ENCODE results near the gene ABCG1. TPM values are rescaled to one million over a fixed set of nuclear protein-coding genes. Genes with fewer than 3 reads are reported as not detected.

Gene ABCG1
- total RNA-seq, 2 experiments from 2014 or later = 16.7 to 17.3 TPM

GRCh38 chr21:42212266-42212665 lies 6.7 kb upstream of the ABCG1 start:
- intact Hi-C loops (cut with micrococcal nuclease; ENCODE audit: unreplicated experiment) = no loop called here
- Histone ChIP-seq H3K9me2 (ENCODE audit: insufficient read depth, low read length) (no peaks in the 10 kb centered on the region), H3K4me2 (ENCODE audit: low read length) (no peak overlapping the region), H4K20me1 (ENCODE audit: insufficient read depth, low read length) (no peaks in the 10 kb centered on the region), H2AFZ (ENCODE audit: low read length) (no peak overlapping the region), H3K4me1 (ENCODE audit: insufficient read depth, low read length, poor library complexity, severe bottlenecking) (no peaks in the 10 kb centered on the region), H3K27ac (ENCODE audit: low read depth, low read length, poor library complexity, severe bottlenecking) (no peak overlapping the region), H3K36me3 (ENCODE audit: insufficient read depth, low read length) (no peaks in the 10 kb centered on the region; the same call in 1 of the 2 replicates), H3K79me2 (ENCODE audit: insufficient read depth, low read depth, low read length) (no peaks in the 10 kb centered on the region), H3K9me3 (ENCODE audit: low read length) (peaks cover 22% of the 10 kb centered on the region), H3K4me3 (ENCODE audit: low read depth, low read length, poor library complexity, severe bottlenecking) (no peak overlapping the region)
- TF ChIP-seq CTCF (conservative IDR thresholded peaks at IDR 0.05; ENCODE audit: low read length) (no peak), EZH2phosphoT487 (IDR thresholded peaks at IDR 0.05; ENCODE audit: borderline replicate concordance, low read depth, low read length) (no peak)
- DNase-seq (ENCODE audit: low spot score) = no peak
- ChIA-PET CTCF (ENCODE audit: unreplicated experiment) (no interaction called here), POLR2A (no interaction called here)
- no TSS peak for BruUV-seq (replicated peaks)

GRCh38 chr21:42213082-42213774 lies 5.7 kb upstream of the ABCG1 start:
- BruUV-seq (replicated peaks) = no TSS peak
- ChIA-PET CTCF (ENCODE audit: unreplicated experiment) (no interaction called here), POLR2A (no interaction called here)
- TF ChIP-seq EZH2phosphoT487 (IDR thresholded peaks at IDR 0.05; ENCODE audit: borderline replicate concordance, low read depth, low read length) (no peak), CTCF (conservative IDR thresholded peaks at IDR 0.05; ENCODE audit: low read length) (no peak)
- Histone ChIP-seq H3K36me3 (ENCODE audit: insufficient read depth, low read length) (no peaks in the 10 kb centered on the region; the same call in 1 of the 2 replicates), H3K79me2 (ENCODE audit: insufficient read depth, low read depth, low read length) (no peaks in the 10 kb centered on the region), H3K4me1 (ENCODE audit: insufficient read depth, low read length, poor library complexity, severe bottlenecking) (peaks cover 5% of the 10 kb centered on the region), H2AFZ (ENCODE audit: low read length) (no peak overlapping the region), H3K9me2 (ENCODE audit: insufficient read depth, low read length) (no peaks in the 10 kb centered on the region), H3K4me2 (ENCODE audit: low read length) (no peak overlapping the region), H3K9me3 (ENCODE audit: low read length) (peaks cover 22% of the 10 kb centered on the region), H3K27ac (ENCODE audit: low read depth, low read length, poor library complexity, severe bottlenecking) (no peak overlapping the region), H4K20me1 (ENCODE audit: insufficient read depth, low read length) (no peaks in the 10 kb centered on the region), H3K4me3 (ENCODE audit: low read depth, low read length, poor library complexity, severe bottlenecking) (no peak overlapping the region)
- intact Hi-C loops (cut with micrococcal nuclease; ENCODE audit: unreplicated experiment) = no loop called here
- DNase-seq (ENCODE audit: low spot score) = no peak

- intact Hi-C loops (cut with micrococcal nuclease; ENCODE audit: unreplicated experiment) = no loop called here
- no TSS peak for BruUV-seq (replicated peaks)
- Histone ChIP-seq H3K27ac (ENCODE audit: low read depth, low read length, poor library complexity, severe bottlenecking) (no peak overlapping the region), H3K4me2 (ENCODE audit: low read length) (no peak overlapping the region), H4K20me1 (ENCODE audit: insufficient read depth, low read length) (no peaks in the 10 kb centered on the region), H3K9me3 (ENCODE audit: low read length) (peaks cover 22% of the 10 kb centered on the region), H3K4me3 (ENCODE audit: low read depth, low read length, poor library complexity, severe bottlenecking) (no peak overlapping the region), H2AFZ (ENCODE audit: low read length) (no peak overlapping the region), H3K79me2 (ENCODE audit: insufficient read depth, low read depth, low read length) (peaks cover 2% of the 10 kb centered on the region; the same call in 1 of the 2 replicates), H3K9me2 (ENCODE audit: insufficient read depth, low read length) (no peaks in the 10 kb centered on the region), H3K4me1 (ENCODE audit: insufficient read depth, low read length, poor library complexity, severe bottlenecking) (peaks cover 10% of the 10 kb centered on the region), H3K36me3 (ENCODE audit: insufficient read depth, low read length) (no peaks in the 10 kb centered on the region; the same call in 1 of the 2 replicates)
- TF ChIP-seq CTCF (conservative IDR thresholded peaks at IDR 0.05; ENCODE audit: low read length) (no peak), EZH2phosphoT487 (IDR thresholded peaks at IDR 0.05; ENCODE audit: borderline replicate concordance, low read depth, low read length) (no peak)
- ChIA-PET CTCF (ENCODE audit: unreplicated experiment) (no interaction called here), POLR2A (no interaction called here)
- DNase-seq (ENCODE audit: low spot score) = no peak
Observed at GRCh38 chr21:42214081-42214750, 4.7 kb upstream of the ABCG1 start.
